Activated CD8-positive, alpha-beta memory T cell treated with anti-CD3 and anti-CD28 coated beads for 48 hours (primary cell): ENCODE results near the gene MPV17.
"Not testable (repeated sequence)": the region's sequence is repeated elsewhere in the genome, so short reads cannot be mapped to it uniquely, and the experiment has no call there.

Experiments used
- DNase-seq, 3 experiments: peaks; one replicate each; pipeline ENCODE4 v3.0.0-alpha.2; 2020; ENCODE audit warnings: low read depth in 2 of 3, low spot score in 2 of 3

The MPV17 gene

GRCh38 chr2:27322766-27323595, at the start of gene MPV17:
MPV17 (minus strand) TSS chr2:27323097; CDS start chr2:27322517, 580 bp downstream.
- DNase-seq, result peak; percentile 70 to 77 (median 72)

GRCh38 chr2:27370816-27371620, 48.1 kb upstream of the MPV17 start:
- peak in 1 of 3 experiments; percentile 19 for DNase-seq

GRCh38 chr2:27370026-27370815, 47.3 kb upstream of the MPV17 start, which contains the start of the genes EIF2B4 and SNX17:
EIF2B4 (minus strand) TSS chr2:27370338; CDS start chr2:27370314, 24 bp downstream.
SNX17 (plus strand) TSS chr2:27370616; CDS start chr2:27370744, 128 bp downstream.
- DNase-seq, result peak; percentile 91 to 99 (median 96)

GRCh38 chr2:27369471-27370025, 46.7 kb upstream of the MPV17 start:
- peak in 1 of 3 experiments; percentile 28 for DNase-seq

GRCh38 chr2:27363933-27364332, 41.0 kb upstream of the MPV17 start:
- no peak for DNase-seq

- DNase-seq, result no peak
Measured at GRCh38 chr2:27362678-27363420, 40.0 kb upstream of the MPV17 start.

GRCh38 chr2:27356382-27357181, 33.7 kb upstream of the MPV17 start, which contains the start of gene GTF3C2:
GTF3C2 (minus strand) TSS chr2:27356764; CDS start chr2:27343554, 13,210 bp downstream.
- peak; percentile 84 to 87 (median 86) for DNase-seq

GRCh38 chr2:27356056-27356381, 33.1 kb upstream of the MPV17 start:
- DNase-seq, result peak in 2 of 3 experiments; percentile 32 to 40

- DNase-seq, result no peak
Measured at GRCh38 chr2:27354597-27354927, 31.7 kb upstream of the MPV17 start.

GRCh38 chr2:27353762-27354596, 31.1 kb upstream of the MPV17 start:
- DNase-seq, result no peak

- not testable (repeated sequence) for DNase-seq
Measured at GRCh38 chr2:27353386-27353761, 30.5 kb upstream of the MPV17 start.

GRCh38 chr2:27351802-27352598, 29.1 kb upstream of the MPV17 start:
- no peak for DNase-seq

GRCh38 chr2:27350106-27350693, 27.3 kb upstream of the MPV17 start:
- no peak for DNase-seq

- no peak for DNase-seq
Measured at GRCh38 chr2:27347641-27348040, 24.7 kb upstream of the MPV17 start.

GRCh38 chr2:27336173-27336572, 13.3 kb upstream of the MPV17 start:
- DNase-seq, result no peak

- DNase-seq, result no peak
Measured at GRCh38 chr2:27335311-27335710, 12.4 kb upstream of the MPV17 start.

- no peak for DNase-seq
Measured at GRCh38 chr2:27324720-27325119, 1.8 kb upstream of the MPV17 start.
